Measurements from ENCODE around the gene MOCOS.

DNA sequence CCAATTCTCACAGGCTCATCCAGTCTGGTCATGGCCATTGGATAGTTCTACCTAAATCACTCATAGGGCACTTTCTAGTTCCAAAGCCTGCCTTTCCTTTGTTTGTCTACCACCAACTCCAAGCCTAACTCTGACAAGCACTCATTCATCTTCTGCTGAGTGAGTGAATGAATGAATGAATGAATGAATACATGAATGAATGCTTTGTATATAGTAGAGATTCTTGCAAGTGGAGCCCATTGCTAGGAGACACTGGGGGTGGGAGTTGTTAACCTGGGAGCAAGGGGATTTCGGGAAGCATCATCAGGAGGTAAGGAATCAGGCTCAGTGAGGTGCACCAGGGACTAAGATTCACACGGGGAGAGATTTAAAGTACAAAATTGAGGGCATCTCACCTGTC is 3.3 kb upstream of the MOCOS start:
- TF ChIP-seq YY1 (IDR thresholded peaks at IDR 0.05; ENCODE audit: insufficient read depth, insufficient read length) (no peak), SUZ12 (IDR thresholded peaks at IDR 0.05; ENCODE audit: extremely low read depth, insufficient read depth, insufficient read length) (no peak)
